ENCODE data around the gene CENPF. TPM values are rescaled to one million over a fixed set of nuclear protein-coding genes. Genes with fewer than 3 reads are reported as not detected.
A peak's percentile ranks its signal among the peaks of the same experiment; 100 is the strongest.

The CENPF gene
- total RNA-seq, 1 donor from 2014 or later, result 2.5 TPM

GRCh38 chr1:214567481-214567980 is 35.5 kb upstream of the CENPF start:
- Histone ChIP-seq H3K27me3 (ENCODE audit: low read depth) (no peaks in the 10 kb centered on the region), H3K36me3 (no peaks in the 10 kb centered on the region), H3K9me3 (no peaks in the 10 kb centered on the region), H3K27ac (no peak overlapping the region), H3K4me3 (no peak overlapping the region), H3K4me1 (peaks cover 8% of the 10 kb centered on the region)
- ATAC-seq (no peak), DNase-seq (no peak)
- intact Hi-C loops (cut with DNase I), result no loop called here
- TF ChIP-seq CTCF (IDR thresholded peaks at IDR 0.05), result no peak

GRCh38 chr1:214568328-214568727 is 34.7 kb upstream of the CENPF start:
- Histone ChIP-seq H3K27me3 (ENCODE audit: low read depth) (no peaks in the 10 kb centered on the region), H3K36me3 (no peaks in the 10 kb centered on the region), H3K9me3 (no peaks in the 10 kb centered on the region), H3K4me1 (peaks cover 8% of the 10 kb centered on the region), H3K27ac (no peak overlapping the region), H3K4me3 (no peak overlapping the region)
- no peak for DNase-seq
- ATAC-seq, result peak; percentile 15 to 37
- intact Hi-C loops (cut with DNase I), result no loop called here
- no peak for TF ChIP-seq CTCF (IDR thresholded peaks at IDR 0.05)

- Histone ChIP-seq H3K27ac (no peak overlapping the region), H3K27me3 (ENCODE audit: low read depth) (no peaks in the 10 kb centered on the region), H3K9me3 (no peaks in the 10 kb centered on the region), H3K36me3 (no peaks in the 10 kb centered on the region), H3K4me3 (no peak overlapping the region), H3K4me1 (peaks cover 8% of the 10 kb centered on the region)
- ATAC-seq (no peak), DNase-seq (no peak)
- intact Hi-C loops (cut with DNase I), result no loop called here
- TF ChIP-seq CTCF (IDR thresholded peaks at IDR 0.05), result no peak
These were observed 33.5 kb upstream of the CENPF start for GRCh38 chr1:214569357-214570004.

- ATAC-seq, result no peak
- no peak overlapping the region for H3K4me3 ChIP-seq
- no peaks in the 10 kb centered on the region for H3K36me3 ChIP-seq
- DNase-seq, result no peak
- no peaks in the 10 kb centered on the region for H3K27me3 ChIP-seq (ENCODE audit: low read depth)
- H3K4me1 ChIP-seq, result peaks cover 8% of the 10 kb centered on the region
- H3K27ac ChIP-seq, result no peak overlapping the region
- intact Hi-C loops (cut with DNase I), result no loop called here
- no peak for TF ChIP-seq CTCF (IDR thresholded peaks at IDR 0.05)
- peaks cover 1% of the 10 kb centered on the region for H3K9me3 ChIP-seq
These were observed 32.6 kb upstream of the CENPF start for GRCh38 chr1:214570442-214570841.

- DNase-seq, result no peak
- no peak for ATAC-seq
- intact Hi-C loops (cut with DNase I), result no loop called here
- no peak for TF ChIP-seq CTCF (IDR thresholded peaks at IDR 0.05)
- Histone ChIP-seq H3K4me3 (no peak overlapping the region), H3K4me1 (peaks cover 8% of the 10 kb centered on the region), H3K9me3 (peaks cover 10% of the 10 kb centered on the region), H3K36me3 (no peaks in the 10 kb centered on the region), H3K27me3 (ENCODE audit: low read depth) (no peaks in the 10 kb centered on the region), H3K27ac (no peak overlapping the region)
These were observed 31.7 kb upstream of the CENPF start for GRCh38 chr1:214571281-214571680.
